ENCODE results near the gene PRR12. TPM values are rescaled to one million over a fixed set of nuclear protein-coding genes. Genes with fewer than 3 reads are reported as not detected.

The PRR12 gene
- total and polyA plus RNA-seq, 9 donors: 2.8 to 44.1 (median 30.1) TPM

GRCh38 chr19:49585023-49585422 lies 6.0 kb upstream of the PRR12 start:
- Histone ChIP-seq H3K9me3 (no peaks in the 10 kb centered on the region), H3K36me3 (no peaks in the 10 kb centered on the region), H3K27ac (no peak overlapping the region), H3K27me3 (no peaks in the 10 kb centered on the region), H3K4me3 (no peak overlapping the region), H3K4me1 (ENCODE audit: insufficient read depth) (no peaks in the 10 kb centered on the region)
- DNase-seq: no peak
- TF ChIP-seq, protein P1, sequence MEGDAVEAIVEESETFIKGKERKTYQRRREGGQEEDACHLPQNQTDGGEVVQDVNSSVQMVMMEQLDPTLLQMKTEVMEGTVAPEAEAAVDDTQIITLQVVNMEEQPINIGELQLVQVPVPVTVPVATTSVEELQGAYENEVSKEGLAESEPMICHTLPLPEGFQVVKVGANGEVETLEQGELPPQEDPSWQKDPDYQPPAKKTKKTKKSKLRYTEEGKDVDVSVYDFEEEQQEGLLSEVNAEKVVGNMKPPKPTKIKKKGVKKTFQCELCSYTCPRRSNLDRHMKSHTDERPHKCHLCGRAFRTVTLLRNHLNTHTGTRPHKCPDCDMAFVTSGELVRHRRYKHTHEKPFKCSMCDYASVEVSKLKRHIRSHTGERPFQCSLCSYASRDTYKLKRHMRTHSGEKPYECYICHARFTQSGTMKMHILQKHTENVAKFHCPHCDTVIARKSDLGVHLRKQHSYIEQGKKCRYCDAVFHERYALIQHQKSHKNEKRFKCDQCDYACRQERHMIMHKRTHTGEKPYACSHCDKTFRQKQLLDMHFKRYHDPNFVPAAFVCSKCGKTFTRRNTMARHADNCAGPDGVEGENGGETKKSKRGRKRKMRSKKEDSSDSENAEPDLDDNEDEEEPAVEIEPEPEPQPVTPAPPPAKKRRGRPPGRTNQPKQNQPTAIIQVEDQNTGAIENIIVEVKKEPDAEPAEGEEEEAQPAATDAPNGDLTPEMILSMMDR (IDR thresholded peaks at IDR 0.05): no peak
- TF ChIP-seq EP300 (IDR thresholded peaks at IDR 0.05): no peak
- TF ChIP-seq POLR2A (IDR thresholded peaks at IDR 0.05): no peak
- intact Hi-C loops (cut with DNase I): no loop called here
- WGBS, 3 donors: 45 to 58% (median 49%) methylated on average over 8 of the region's 8 CpGs

- Histone ChIP-seq H3K4me3 (no peak overlapping the region), H3K27ac (no peak overlapping the region), H3K4me1 (ENCODE audit: insufficient read depth) (no peaks in the 10 kb centered on the region), H3K27me3 (no peaks in the 10 kb centered on the region), H3K9me3 (peaks cover 0 to 3% of the 10 kb centered on the region in 2 donors), H3K36me3 (no peaks in the 10 kb centered on the region)
- intact Hi-C loops (cut with DNase I): no loop called here
- DNase-seq: no peak
- TF ChIP-seq POLR2A (IDR thresholded peaks at IDR 0.05) (no peak), EP300 (IDR thresholded peaks at IDR 0.05) (no peak)
- 75 to 81% (median 79%) methylated on average over 8 of the region's 8 CpGs for WGBS, 3 donors
Measured at GRCh38 chr19:49587227-49587626, 3.8 kb upstream of the PRR12 start.

DNA sequence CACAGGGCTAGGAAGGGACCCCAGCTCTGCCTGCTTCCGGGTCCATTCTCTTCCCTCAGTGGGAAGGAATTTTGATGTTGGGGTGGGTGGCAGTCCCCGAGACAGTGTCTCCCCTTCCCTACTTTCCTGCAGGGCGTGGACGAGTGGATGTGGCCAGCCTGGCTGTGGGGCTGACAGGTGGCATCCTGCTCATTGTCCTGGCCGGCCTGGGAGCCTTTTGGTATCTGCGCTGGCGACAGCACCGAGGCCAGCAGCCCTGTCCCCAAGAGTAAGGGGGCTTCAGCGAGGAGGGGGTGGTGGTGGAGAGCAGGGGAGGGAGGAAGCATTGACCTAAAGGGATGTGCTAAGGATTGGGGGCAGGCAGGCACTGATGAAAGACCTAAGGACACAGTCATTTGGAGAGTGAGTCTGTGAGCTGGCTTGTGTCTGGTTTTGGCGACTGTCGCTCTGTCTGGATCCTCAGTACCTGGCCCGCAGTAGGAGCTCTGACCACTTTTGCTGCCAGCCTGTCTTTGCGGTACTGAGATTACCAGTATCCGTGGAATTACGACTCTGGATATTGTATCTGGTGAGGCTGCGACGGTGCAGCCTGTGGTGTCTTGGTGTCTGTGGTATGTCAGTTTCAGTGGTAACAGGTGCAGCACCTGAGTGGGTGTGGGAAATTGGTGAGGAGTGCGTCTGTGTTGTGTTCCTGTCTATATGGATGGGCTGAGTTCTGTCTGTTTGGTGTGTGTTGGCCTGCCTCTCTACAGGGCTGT lies 2.4 kb upstream of the PRR12 start:
- peaks cover 3% of the 10 kb centered on the region for H3K4me1 ChIP-seq (ENCODE audit: insufficient read depth)
- intact Hi-C loops (cut with DNase I): no loop called here
- DNase-seq: peak in 1 of 5 donors; percentile 48
- no peak overlapping the region for H3K27ac ChIP-seq
- no peaks in the 10 kb centered on the region for H3K27me3 ChIP-seq
- H3K9me3 ChIP-seq: peaks cover 0 to 3% of the 10 kb centered on the region in 2 donors
- no peaks in the 10 kb centered on the region for H3K36me3 ChIP-seq
- TF ChIP-seq EP300 (IDR thresholded peaks at IDR 0.05) (no peak), POLR2A (IDR thresholded peaks at IDR 0.05) (no peak)
- TF ChIP-seq, protein P1 (IDR thresholded peaks at IDR 0.05): no peak
- WGBS, 3 donors: 65 to 68% (median 68%) methylated on average over 18 of the region's 18 CpGs
- H3K4me3 ChIP-seq: no peak overlapping the region

- TF ChIP-seq EP300 (IDR thresholded peaks at IDR 0.05) (no peak), POLR2A (IDR thresholded peaks at IDR 0.05) (no peak)
- TF ChIP-seq, protein P1 (IDR thresholded peaks at IDR 0.05): no peak
- DNase-seq: no peak
- intact Hi-C loops (cut with DNase I): no loop called here
- H3K27ac ChIP-seq: no peak overlapping the region
- H3K27me3 ChIP-seq: no peaks in the 10 kb centered on the region
- H3K4me1 ChIP-seq (ENCODE audit: insufficient read depth): peaks cover 3% of the 10 kb centered on the region
- no peak overlapping the region for H3K4me3 ChIP-seq
- peaks cover 0 to 3% of the 10 kb centered on the region in 2 donors for H3K9me3 ChIP-seq
- 54 to 68% (median 54%) methylated on average over 5 of the region's 5 CpGs for WGBS, 3 donors
- H3K36me3 ChIP-seq: no peaks in the 10 kb centered on the region
Measured at GRCh38 chr19:49589502-49589905, 1.5 kb upstream of the PRR12 start.
